Measurements from ENCODE around the gene NPAS3.
A peak's percentile ranks its signal among the peaks of the same experiment; 100 is the strongest.

The NPAS3 gene

GRCh38 chr14:33279865-33280264 is 341.2 kb downstream of the NPAS3 start:
- ChIA-PET POLR2A (ENCODE audit: low non-redundant PET) (no interaction called here), CTCF (interaction anchor here (0.5 to 0.6 kb wide), 2 partner anchors 163 to 516 kb away, joined by 3 to 5 read pairs; no protein-coding TSS in a partner anchor)
- TF ChIP-seq, protein P1, sequence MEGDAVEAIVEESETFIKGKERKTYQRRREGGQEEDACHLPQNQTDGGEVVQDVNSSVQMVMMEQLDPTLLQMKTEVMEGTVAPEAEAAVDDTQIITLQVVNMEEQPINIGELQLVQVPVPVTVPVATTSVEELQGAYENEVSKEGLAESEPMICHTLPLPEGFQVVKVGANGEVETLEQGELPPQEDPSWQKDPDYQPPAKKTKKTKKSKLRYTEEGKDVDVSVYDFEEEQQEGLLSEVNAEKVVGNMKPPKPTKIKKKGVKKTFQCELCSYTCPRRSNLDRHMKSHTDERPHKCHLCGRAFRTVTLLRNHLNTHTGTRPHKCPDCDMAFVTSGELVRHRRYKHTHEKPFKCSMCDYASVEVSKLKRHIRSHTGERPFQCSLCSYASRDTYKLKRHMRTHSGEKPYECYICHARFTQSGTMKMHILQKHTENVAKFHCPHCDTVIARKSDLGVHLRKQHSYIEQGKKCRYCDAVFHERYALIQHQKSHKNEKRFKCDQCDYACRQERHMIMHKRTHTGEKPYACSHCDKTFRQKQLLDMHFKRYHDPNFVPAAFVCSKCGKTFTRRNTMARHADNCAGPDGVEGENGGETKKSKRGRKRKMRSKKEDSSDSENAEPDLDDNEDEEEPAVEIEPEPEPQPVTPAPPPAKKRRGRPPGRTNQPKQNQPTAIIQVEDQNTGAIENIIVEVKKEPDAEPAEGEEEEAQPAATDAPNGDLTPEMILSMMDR (conservative IDR thresholded peaks at IDR 0.05; ENCODE audit: low read depth): no peak
- no peak for DNase-seq (ENCODE audit: low spot score)
- no peak overlapping the region for H3K27ac ChIP-seq

GRCh38 chr14:33280646-33281045 is 342.0 kb downstream of the NPAS3 start:
- no peak overlapping the region for H3K27ac ChIP-seq
- DNase-seq (ENCODE audit: low spot score): peak; percentile 45
- ChIA-PET POLR2A (ENCODE audit: low non-redundant PET) (no interaction called here), CTCF (no interaction called here)
- TF ChIP-seq, protein P1 (conservative IDR thresholded peaks at IDR 0.05; ENCODE audit: low read depth): no peak

DNA sequence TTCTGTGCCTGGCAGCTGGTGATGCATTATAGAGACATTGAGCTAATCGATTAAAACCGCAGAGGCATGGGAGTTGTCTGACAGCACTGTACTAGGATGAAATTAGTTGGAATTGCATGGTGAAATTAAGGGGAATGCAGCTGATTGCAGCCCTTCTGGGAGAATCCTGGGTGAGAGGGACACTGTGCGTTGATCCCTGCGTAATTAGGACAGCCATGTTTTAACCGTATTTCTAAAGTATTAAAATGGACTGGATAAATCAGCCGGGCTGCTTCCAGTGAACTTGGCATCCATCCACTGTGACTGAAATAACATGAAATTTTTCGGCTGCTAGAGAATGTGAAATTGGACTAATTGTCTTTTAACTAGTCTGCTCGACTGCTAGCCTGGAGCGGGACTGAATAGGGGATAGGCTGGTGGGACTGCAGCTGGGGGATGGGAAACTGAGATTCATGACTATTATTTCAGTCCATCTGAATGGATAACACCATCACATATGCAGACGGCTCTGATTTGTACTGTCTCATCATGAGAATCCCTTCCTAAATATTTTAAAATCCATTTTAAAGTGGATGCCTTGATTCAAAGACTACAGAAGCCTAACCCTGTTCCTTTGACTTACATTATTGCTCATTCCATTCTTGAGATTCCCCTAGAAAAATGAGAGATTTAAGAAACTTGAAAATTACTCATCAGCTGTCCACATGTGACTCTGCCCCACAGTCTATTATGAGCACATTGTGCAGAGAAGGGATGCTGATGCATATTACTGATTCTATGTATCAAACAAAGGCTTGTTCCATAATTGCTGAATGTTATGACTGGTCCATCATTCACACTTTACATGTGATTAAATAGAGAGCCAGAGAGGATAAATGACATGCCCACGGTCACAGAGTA is 343.9 kb downstream of the NPAS3 start:
- CTCF ChIA-PET: interaction anchor here (0.6 kb wide), 2 partner anchors 1659 to 1929 kb away, joined by 3 to 4 read pairs; no protein-coding TSS in a partner anchor
- POLR2A ChIA-PET (ENCODE audit: low non-redundant PET): no interaction called here
- DNase-seq (ENCODE audit: low spot score): no peak
- H3K27ac ChIP-seq: no peak overlapping the region
- TF ChIP-seq, protein P1 (conservative IDR thresholded peaks at IDR 0.05; ENCODE audit: low read depth): no peak

DNA sequence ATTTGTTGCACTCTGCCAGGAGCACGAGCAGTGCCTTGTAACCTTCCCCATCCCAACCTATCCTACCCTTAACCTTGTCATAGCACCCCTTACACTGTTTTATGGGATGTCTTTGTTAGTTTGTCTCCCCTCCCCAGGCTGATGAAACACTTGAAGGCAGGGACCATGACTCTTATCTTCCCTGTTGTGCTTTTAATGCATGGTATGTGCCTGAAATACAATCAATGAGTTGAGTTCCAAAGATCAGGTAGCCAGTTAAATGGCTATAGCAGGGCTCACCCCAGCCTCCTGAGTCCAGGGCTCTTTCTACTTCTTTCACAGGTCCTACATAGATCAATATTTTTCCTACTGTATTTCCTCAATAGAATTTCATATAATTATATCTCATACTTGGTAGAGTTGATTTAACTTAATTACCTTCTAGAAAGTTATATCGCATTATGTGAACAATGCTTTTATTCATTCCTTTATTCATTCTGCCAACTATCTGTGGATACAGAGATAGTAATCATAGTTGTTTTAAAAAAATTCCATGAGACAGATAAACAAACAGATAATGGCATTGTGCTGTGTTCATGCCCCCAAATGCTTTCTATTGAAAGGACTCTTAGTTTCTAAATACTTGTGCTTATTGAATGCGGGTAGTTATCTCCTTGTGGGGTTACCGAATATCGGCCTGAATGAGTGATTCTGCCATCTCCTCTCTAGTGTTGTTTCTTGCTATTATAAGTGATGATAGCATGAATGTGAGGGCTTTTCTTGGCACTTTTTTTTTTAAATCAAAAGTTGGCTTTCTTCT is 347.4 kb downstream of the NPAS3 start:
- DNase-seq (ENCODE audit: low spot score): no peak
- CTCF ChIA-PET: no interaction called here
- H3K27ac ChIP-seq: no peak overlapping the region
- TF ChIP-seq, protein P1 (conservative IDR thresholded peaks at IDR 0.05; ENCODE audit: low read depth): no peak
- POLR2A ChIA-PET (ENCODE audit: low non-redundant PET): no interaction called here

DNA sequence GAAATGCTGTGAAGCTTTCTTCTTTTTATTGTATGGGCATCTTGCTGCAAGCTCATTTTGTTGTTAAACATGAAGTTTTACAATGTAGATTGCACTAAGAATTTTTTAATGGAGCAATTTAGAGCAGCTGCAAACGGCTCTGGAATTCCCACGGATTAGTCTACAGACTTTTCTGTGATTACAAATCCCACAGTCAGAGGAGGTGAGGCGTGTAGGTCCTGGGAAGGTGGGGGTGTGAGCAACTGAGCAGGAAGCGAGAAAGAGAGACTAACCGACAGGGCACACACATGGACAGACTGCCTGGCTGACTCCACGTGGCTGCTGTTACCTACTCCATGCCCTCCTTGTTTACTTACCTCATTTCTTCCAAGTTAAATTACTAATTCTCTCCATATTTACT is 348.5 kb downstream of the NPAS3 start:
- no peak for DNase-seq (ENCODE audit: low spot score)
- POLR2A ChIA-PET (ENCODE audit: low non-redundant PET): no interaction called here
- TF ChIP-seq, protein P1 (conservative IDR thresholded peaks at IDR 0.05; ENCODE audit: low read depth): no peak
- H3K27ac ChIP-seq: no peak overlapping the region
- CTCF ChIA-PET: no interaction called here

DNA sequence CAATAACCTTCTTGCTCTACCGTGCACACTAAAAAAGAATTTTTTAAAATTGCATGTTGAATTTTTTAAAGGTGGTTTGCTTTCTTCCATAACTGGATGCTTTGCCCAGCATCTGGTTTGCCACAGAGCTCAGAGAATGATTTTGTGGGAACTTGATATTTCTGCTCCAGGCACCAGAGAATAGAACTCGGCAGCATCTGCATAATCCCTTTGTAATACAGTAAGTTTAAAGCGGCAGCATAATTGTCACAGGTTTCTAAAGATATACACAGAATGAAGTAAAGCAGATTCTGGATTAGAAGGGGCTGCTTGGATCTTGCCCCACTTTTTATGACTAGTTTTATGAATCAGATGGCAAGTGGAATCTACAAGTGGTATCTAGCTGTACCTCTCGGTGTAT is 352.0 kb downstream of the NPAS3 start:
- TF ChIP-seq, protein P1 (conservative IDR thresholded peaks at IDR 0.05; ENCODE audit: low read depth): no peak
- ChIA-PET POLR2A (ENCODE audit: low non-redundant PET) (no interaction called here), CTCF (no interaction called here)
- no peak overlapping the region for H3K27ac ChIP-seq
- DNase-seq (ENCODE audit: low spot score): no peak

Measured in RWPE1 (cell line).